NOMO-1 treated with dmso at 0.1 percent for 144 hours (cell line): ENCODE data around the gene ATP9B.

Experiments
- DNase-seq: peaks from one replicate; lab custom pipeline; 2025; ENCODE audit not compliant: unreplicated experiment; lab: John Stamatoyannopoulos, UW

Gene ATP9B

GRCh38 chr18:79378536-79379250 is 309.5 kb downstream of the ATP9B start:
- DNase-seq = no peak

- no peak for DNase-seq
These were observed 310.2 kb downstream of the ATP9B start for GRCh38 chr18:79379251-79379905.

GRCh38 chr18:79379931-79380815 is 311.0 kb downstream of the ATP9B start:
- DNase-seq = no peak

GRCh38 chr18:79380816-79381806 is 311.9 kb downstream of the ATP9B start:
- no peak for DNase-seq

- DNase-seq = no peak
These were observed 312.7 kb downstream of the ATP9B start for GRCh38 chr18:79381811-79382311.

- DNase-seq = no peak
These were observed 313.6 kb downstream of the ATP9B start for GRCh38 chr18:79382681-79383387.

GRCh38 chr18:79383388-79384056 is 314.3 kb downstream of the ATP9B start:
- no peak for DNase-seq

- no peak for DNase-seq
These were observed 315.1 kb downstream of the ATP9B start for GRCh38 chr18:79384151-79384807.

- no peak for DNase-seq
These were observed 315.6 kb downstream of the ATP9B start for GRCh38 chr18:79384834-79385233.

GRCh38 chr18:79385326-79385707 is 316.1 kb downstream of the ATP9B start:
- no peak for DNase-seq

GRCh38 chr18:79385708-79386341 is 316.6 kb downstream of the ATP9B start:
- DNase-seq = no peak

- DNase-seq = no peak
These were observed 317.4 kb downstream of the ATP9B start for GRCh38 chr18:79386547-79386946.

GRCh38 chr18:79387214-79387613 is 318.0 kb downstream of the ATP9B start:
- DNase-seq = no peak

GRCh38 chr18:79387615-79388014 is 318.4 kb downstream of the ATP9B start:
- DNase-seq = no peak

- DNase-seq = no peak
These were observed 318.8 kb downstream of the ATP9B start for GRCh38 chr18:79388043-79388442.

GRCh38 chr18:79389689-79390088 is 320.5 kb downstream of the ATP9B start:
- no peak for DNase-seq

GRCh38 chr18:79392226-79392625 is 323.0 kb downstream of the ATP9B start:
- no peak for DNase-seq

- DNase-seq = no peak
These were observed 324.0 kb downstream of the ATP9B start for GRCh38 chr18:79393181-79393634.
